Measurements from ENCODE around the gene BCL2. TPM values are rescaled to one million over a fixed set of nuclear protein-coding genes. Genes with fewer than 3 reads are reported as not detected.

Gene BCL2
- total RNA-seq, 1 experiment from 2014 or later, result 1.5 TPM

GRCh38 chr18:63302220-63302619 lies 17.3 kb downstream of the BCL2 start:
- no peaks in the 10 kb centered on the region for H3F3A ChIP-seq (ENCODE audit: low read length, unreplicated experiment)
- no peaks in the 10 kb centered on the region for H3K9me3 ChIP-seq (ENCODE audit: low read length)
- H3K27ac ChIP-seq (ENCODE audit: low read length), result no peak overlapping the region
- DNase-seq (no peak), ATAC-seq (no peak)
- H3K9ac ChIP-seq (ENCODE audit: low read length), result no peak overlapping the region
- no peaks in the 10 kb centered on the region for H3K36me3 ChIP-seq (ENCODE audit: low read depth, low read length)
- H3K4me2 ChIP-seq (ENCODE audit: low read length), result no peak overlapping the region
- H3K27me3 ChIP-seq (ENCODE audit: low read length), result no peaks in the 10 kb centered on the region
- POLR2A ChIA-PET (ENCODE audit: unreplicated experiment), result no interaction called here
- CTCF ChIA-PET, result no interaction called here
- H3K9me2 ChIP-seq (replicated peaks; ENCODE audit: low read length), result no peaks in the 10 kb centered on the region
- H3K4me1 ChIP-seq (ENCODE audit: insufficient read depth, low read length), result no peaks in the 10 kb centered on the region
- no TSS peak for BruUV-seq (replicated peaks)
- no peak overlapping the region for H3K4me3 ChIP-seq (ENCODE audit: low read length)
- intact Hi-C loops (cut with micrococcal nuclease), result no loop called here
- no peak for TF ChIP-seq CTCF (conservative IDR thresholded peaks at IDR 0.05; ENCODE audit: low read depth, low read length)
- TF ChIP-seq EZH2phosphoT487 (IDR thresholded peaks at IDR 0.05; ENCODE audit: borderline replicate concordance, low read length), result no peak
- no peak for TF ChIP-seq EZH2 (IDR thresholded peaks at IDR 0.05; ENCODE audit: low read length, unreplicated experiment)
- H2AFZ ChIP-seq (ENCODE audit: low read length), result no peak overlapping the region
- no peaks in the 10 kb centered on the region for H3K79me2 ChIP-seq (ENCODE audit: low read length)
- H4K20me1 ChIP-seq (ENCODE audit: low read length), result no peaks in the 10 kb centered on the region

- ChIA-PET POLR2A (ENCODE audit: unreplicated experiment) (no interaction called here), CTCF (no interaction called here)
- no peaks in the 10 kb centered on the region for H4K20me1 ChIP-seq (ENCODE audit: low read length)
- no peak for DNase-seq
- H3K27ac ChIP-seq (ENCODE audit: low read length), result no peak overlapping the region
- H3K9ac ChIP-seq (ENCODE audit: low read length), result no peak overlapping the region
- H3K4me2 ChIP-seq (ENCODE audit: low read length), result no peak overlapping the region
- H3K79me2 ChIP-seq (ENCODE audit: low read length), result no peaks in the 10 kb centered on the region
- no peak for TF ChIP-seq EZH2 (IDR thresholded peaks at IDR 0.05; ENCODE audit: low read length, unreplicated experiment)
- TF ChIP-seq EZH2phosphoT487 (IDR thresholded peaks at IDR 0.05; ENCODE audit: borderline replicate concordance, low read length), result no peak
- TF ChIP-seq CTCF (conservative IDR thresholded peaks at IDR 0.05; ENCODE audit: low read depth, low read length), result no peak
- ATAC-seq, result no peak
- H3K9me3 ChIP-seq (ENCODE audit: low read length), result no peaks in the 10 kb centered on the region
- H3K9me2 ChIP-seq (replicated peaks; ENCODE audit: low read length), result no peaks in the 10 kb centered on the region
- no peak overlapping the region for H3K4me3 ChIP-seq (ENCODE audit: low read length)
- no TSS peak for BruUV-seq (replicated peaks)
- no peaks in the 10 kb centered on the region for H3K36me3 ChIP-seq (ENCODE audit: low read depth, low read length)
- no peaks in the 10 kb centered on the region for H3K27me3 ChIP-seq (ENCODE audit: low read length)
- no peaks in the 10 kb centered on the region for H3F3A ChIP-seq (ENCODE audit: low read length, unreplicated experiment)
- H3K4me1 ChIP-seq (ENCODE audit: insufficient read depth, low read length), result no peaks in the 10 kb centered on the region
- H2AFZ ChIP-seq (ENCODE audit: low read length), result no peak overlapping the region
- intact Hi-C loops (cut with micrococcal nuclease), result no loop called here
Measured at GRCh38 chr18:63301434-63301833, 18.1 kb downstream of the BCL2 start.

GRCh38 chr18:63299837-63300745 lies 19.5 kb downstream of the BCL2 start:
- DNase-seq (no peak), ATAC-seq (no peak)
- Histone ChIP-seq H4K20me1 (ENCODE audit: low read length) (no peaks in the 10 kb centered on the region), H3K9ac (ENCODE audit: low read length) (no peak overlapping the region), H3K4me1 (ENCODE audit: insufficient read depth, low read length) (no peaks in the 10 kb centered on the region), H3F3A (ENCODE audit: low read length, unreplicated experiment) (no peaks in the 10 kb centered on the region), H3K4me3 (ENCODE audit: low read length) (no peak overlapping the region), H3K36me3 (ENCODE audit: low read depth, low read length) (no peaks in the 10 kb centered on the region), H3K9me3 (ENCODE audit: low read length) (no peaks in the 10 kb centered on the region), H3K79me2 (ENCODE audit: low read length) (no peaks in the 10 kb centered on the region), H3K4me2 (ENCODE audit: low read length) (no peak overlapping the region), H3K27ac (ENCODE audit: low read length) (no peak overlapping the region), H3K27me3 (ENCODE audit: low read length) (no peaks in the 10 kb centered on the region), H2AFZ (ENCODE audit: low read length) (no peak overlapping the region), H3K9me2 (replicated peaks; ENCODE audit: low read length) (no peaks in the 10 kb centered on the region)
- no peak for TF ChIP-seq EZH2 (IDR thresholded peaks at IDR 0.05; ENCODE audit: low read length, unreplicated experiment)
- no peak for TF ChIP-seq CTCF (conservative IDR thresholded peaks at IDR 0.05; ENCODE audit: low read depth, low read length)
- no peak for TF ChIP-seq EZH2phosphoT487 (IDR thresholded peaks at IDR 0.05; ENCODE audit: borderline replicate concordance, low read length)
- ChIA-PET CTCF (no interaction called here), POLR2A (ENCODE audit: unreplicated experiment) (no interaction called here)
- intact Hi-C loops (cut with micrococcal nuclease), result no loop called here
- BruUV-seq (replicated peaks), result no TSS peak
